Embryonic facial prominence (tissue), 1 donor: ENCODE results near the gene BOD1L2.

Source experiments
- DNase-seq: peaks from one replicate; pipeline ENCODE4 v3.0.0-alpha.2; 2016; ENCODE audit errors: extremely low spot score

The BOD1L2 gene

DNA sequence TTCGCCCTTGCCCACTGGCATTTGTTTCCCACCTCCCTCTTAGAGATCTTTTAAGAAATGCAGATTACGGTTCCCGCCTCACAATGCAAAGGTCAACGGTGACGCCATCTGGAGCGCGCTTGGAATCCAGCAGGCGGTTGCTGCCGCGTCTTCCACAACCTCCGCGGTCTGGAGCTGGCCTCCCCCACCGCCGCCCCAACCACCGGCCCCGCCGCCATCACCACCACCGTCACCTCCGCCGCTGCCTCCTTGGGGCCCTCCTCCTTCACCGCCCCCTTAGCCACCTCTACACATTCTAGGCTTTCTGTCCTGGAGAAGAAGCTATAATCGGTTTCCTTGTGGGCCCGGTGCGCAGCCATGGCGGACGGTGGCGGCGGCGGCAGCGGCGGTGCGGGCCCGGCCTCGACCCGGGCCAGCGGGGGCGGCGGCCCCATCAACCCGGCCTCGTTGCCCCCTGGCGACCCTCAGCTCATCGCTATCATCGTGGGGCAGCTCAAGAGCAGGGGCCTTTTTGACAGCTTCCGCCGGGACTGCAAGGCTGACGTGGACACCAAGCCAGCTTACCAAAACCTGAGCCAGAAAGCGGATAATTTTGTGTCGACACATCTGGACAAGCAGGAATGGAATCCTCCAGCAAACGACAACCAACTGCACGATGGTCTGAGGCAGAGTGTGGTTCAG is at the start of gene BOD1L2:
TSS of gene BOD1L2 (plus strand) at position 132 of the 681 bp plus-strand sequence. CDS start at position 358, 226 bp downstream.
- DNase-seq, result no peak

DNA sequence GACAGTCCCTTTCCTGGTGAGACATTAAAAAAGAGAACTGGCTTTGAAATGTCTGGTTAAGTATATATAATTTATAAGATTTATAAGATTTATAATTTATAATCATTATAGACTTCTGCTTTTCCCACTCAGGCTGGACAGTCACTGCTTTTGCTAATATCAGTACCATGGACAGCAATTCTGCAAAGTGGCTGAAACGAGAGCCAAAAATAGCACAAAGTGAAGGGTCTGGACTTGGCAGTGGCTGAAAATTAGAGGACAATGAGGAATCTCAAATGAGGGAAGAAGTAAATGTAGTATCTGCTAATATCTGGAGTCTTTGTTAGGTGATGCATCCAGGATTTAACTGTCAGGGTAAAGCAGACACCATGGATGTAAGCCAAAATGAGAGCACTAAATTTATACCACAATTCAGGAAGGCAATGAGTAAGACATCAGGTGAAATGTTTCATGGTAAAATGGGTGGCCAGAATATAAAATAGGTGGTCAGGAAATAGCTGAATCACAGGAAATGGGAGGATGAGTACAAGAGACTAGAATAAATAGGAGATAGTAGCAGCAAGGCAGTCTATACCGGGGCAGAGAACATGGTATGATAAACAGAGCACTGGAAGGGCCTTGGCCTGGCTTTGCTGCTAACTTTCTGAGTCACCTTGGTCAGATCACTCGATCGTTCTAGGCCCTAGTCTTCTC is 39.6 kb upstream of the BOD1L2 start:
- peak; percentile 45 for DNase-seq

DNA sequence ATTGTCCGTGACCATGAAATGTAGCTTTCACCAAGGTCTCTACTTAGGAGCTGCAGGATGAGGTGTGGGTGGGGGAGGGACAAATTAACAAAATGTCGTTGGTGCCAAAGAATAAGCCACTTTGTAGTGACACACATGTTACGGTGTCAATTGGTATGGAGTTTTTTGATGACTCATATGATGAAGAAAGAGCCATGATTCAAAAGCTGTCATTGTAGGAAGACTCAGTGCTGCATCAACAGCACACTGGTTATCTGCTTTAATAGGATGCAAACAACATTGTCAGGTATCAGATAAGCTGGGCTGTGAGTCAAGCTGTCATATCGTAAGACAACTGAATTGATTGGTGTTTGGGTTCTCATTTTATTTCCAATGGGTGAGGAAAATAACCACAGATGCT is 36.6 kb upstream of the BOD1L2 start:
- no peak for DNase-seq

DNA sequence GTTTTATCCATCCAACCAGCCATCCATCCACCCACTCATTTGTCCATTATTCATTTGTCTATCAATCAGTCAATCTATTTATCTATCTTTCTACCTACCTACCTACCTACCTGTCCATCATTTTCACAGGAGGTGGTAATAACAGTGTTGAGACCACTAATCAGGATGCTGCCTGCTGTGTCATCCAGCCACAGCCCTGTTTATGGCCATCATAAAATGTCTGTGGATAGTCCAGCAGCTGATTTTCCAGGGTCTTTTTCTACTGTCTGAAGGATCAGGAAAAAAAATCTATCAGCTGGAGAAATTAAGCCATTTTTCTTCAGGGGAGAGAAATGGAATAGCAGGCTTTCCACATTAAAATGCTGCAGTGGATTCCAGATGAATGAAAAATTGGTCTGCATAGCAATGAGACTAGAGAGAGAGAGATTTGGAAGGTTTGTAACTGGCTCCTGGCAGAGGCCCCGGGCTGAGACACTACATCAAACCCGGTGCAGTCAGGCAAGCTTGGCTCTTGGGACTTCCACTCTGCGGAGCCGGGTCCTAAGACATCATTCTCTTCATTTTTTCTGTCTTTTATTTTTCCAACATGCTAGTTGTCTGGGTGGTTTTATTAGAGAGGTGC is 33.0 kb upstream of the BOD1L2 start:
- no peak for DNase-seq

DNA sequence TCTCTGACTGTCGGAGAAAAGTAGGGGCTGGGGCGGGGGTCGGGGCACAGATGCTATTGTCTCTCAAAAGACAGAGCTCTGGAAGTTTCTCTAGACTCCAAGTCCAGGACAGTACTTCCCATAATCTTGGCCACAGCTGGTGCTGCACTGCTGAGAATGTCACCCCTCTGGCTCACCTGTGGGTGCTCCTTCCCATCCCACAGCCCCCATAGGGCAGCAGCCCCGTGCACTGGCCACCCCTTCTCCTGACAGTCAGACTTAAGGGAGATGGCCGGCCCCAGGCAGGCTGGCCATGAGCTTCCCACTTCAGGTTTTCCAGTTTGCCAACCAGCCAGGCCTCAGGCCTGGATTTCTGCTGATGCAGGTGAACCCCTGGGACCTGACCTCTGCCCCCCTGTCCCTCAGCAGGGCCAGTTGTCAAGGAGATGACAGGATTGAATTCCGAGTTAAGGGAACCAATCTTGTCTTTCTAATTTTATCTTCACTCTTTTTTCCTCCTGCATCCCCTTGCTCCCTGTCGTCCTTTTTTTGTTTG is 30.2 kb upstream of the BOD1L2 start:
- DNase-seq, result no peak

DNA sequence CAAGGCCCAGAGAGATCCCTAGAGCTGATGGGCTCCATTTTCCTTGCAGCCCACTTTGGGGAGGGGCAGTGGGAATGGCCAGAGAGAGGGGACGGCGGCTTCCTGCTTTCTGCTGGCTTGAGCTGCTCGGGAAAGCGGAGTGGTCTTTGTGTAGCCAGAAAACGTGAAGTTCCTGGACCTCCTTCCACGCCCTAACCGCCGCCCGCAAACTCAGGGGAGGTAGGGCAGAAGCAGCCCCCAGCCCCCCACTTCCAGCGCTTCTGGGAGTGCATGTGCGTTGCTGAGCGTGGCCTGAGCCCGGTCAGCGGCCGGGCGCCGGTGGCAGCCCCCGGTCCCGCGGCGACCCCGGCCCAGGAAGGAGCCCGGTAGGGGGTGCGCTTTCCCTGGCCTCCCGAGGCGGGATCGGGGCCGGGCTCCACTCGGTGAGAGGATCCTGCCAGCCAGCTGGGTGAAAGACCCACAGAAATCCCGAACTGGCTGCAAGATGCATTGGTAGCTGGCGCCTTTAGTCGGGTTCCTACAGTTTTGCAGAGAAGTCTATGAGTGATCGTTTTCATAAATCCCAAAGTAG is 25.3 kb upstream of the BOD1L2 start:
- DNase-seq, result no peak

DNA sequence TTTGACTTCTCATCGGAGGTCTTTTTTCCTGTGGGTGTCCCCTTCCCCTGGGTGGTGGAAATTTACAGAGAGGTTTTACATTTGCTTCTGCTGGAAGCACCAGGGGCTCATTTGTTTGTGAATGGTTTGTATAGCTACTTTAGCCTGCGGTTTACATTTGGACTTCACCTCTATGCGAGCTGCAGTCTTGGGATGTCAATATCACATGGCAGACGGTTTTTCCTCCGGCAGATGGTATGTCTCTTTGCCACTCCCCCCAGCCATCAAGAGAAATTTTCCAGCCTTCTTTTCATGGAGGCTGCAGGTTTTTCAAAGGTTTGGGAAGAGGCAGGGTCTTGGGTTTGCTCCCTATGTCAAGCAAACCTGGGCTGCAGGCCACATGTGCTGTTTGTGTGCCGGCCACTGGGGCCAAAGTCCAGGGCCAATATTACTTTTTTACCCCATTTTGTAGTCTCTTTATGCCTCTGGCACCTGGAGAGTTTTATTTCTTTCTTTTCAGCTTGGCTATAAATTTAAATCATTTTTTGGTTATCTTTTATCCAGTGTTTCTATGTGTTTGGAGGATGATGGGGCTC is 23.9 kb upstream of the BOD1L2 start:
- no peak for DNase-seq

DNA sequence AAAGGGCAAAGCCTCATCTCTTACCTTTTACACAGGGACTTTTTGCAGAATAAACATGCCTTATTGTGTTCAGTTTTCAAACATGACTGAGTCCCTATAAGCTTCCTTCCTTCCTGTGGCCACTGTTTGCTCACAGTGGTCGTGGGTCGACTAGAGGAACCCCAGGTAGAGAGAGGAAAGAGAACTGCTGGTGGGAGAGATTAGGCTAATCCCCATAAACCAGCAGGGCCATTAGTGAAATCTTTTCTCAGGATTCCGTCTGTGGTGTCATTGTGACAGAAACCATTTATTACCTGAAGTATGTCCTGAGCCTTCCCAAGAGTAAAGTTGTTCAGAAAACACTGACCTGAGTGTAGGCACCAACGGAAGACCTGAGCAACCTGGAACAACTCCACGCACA is 21.3 kb upstream of the BOD1L2 start:
- DNase-seq, result no peak

DNA sequence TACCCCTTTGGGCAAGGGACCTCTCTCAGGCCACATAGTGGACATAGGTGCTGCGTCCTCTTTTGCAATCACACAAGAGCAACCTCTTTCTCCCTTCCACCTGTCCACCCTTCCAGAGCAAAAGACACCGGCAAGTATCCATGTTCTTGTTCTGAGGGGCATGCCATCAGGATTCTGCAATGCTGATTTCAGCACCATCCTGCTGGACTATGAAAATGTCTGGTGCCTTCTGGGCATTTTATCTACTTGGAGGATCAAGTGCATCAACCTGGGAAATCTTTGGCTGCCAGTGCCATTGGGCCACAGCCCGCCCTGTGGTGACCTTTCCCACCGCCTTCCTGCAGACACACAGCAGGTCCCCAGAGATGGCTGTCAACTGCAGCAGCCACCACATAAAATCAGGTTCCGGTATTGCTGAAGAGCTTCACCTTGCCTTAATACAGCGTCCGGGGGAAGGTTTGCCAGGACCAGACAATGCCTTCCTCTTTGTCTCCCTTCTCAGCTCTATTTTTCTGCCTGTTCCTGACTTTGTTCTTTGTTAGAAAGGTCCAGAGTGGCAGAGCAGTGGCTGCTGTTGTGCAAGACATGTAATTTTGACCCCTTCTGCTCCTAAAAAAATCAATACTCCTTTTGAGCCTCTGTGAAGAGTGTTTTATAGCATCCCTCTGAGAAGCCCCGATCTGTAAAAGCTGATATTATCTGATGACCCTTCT is 18.5 kb upstream of the BOD1L2 start:
- DNase-seq, result no peak

DNA sequence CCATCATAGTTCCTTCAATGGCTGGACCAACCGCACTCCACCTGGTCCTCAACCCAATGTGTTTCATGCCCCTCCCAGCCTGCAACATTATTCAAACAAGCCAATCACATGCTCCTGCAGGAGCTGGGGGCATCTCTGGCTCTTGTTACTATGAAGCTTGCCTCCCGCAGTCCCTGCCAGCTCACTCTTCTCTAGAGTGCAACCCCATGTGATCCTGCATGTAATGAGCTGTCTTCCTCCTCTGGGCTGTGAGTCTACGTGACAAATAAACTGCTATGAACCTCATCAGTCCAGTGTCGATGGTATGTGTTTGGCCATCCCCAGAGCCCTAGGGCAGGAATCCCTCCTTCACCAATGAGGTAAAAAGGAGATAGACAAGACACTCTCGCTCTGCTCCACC is 15.8 kb upstream of the BOD1L2 start:
- DNase-seq, result no peak

DNA sequence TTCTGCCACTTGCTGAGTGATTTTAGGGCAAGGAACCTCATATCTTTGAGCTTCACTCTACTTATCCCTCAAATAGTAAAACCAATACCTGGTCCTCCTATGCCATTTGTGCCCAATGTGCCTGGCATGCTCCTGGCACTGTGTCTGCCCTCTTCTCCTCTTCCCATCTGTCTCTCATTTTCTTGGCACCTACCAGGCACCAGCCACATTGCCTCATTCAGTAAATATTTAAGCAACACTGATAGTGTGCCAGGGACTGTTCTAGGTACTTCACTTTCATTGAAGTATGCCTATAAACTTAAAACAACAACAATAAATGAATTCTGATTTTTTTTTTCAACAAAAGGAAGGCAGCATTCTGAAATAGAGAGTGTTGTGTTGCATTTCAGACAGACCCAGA is 15.1 kb upstream of the BOD1L2 start:
- no peak for DNase-seq

DNA sequence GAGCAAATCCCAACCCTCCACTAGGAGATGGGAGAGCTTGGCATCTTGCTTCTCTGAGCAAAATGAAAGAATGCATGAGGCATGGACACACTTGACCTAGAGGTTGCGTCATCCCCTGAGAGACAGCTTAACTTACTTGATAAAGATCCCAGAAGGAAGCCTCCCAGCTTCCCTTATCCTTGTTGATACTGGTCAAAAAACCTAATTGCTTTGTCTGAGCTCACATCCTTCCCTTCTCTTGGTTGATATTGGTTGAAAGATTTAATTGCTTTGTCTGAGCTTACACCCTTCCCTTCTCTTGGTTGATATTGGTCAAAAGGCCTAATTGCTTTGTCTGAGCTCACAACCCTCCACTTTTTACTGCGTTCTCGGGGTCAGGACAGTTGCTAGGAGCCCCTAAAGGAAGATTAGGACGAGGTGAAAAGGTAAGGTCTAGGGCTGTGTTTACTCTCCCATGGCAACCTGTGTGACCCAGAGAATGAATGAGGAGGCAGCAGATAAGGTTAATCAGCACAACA is 12.2 kb upstream of the BOD1L2 start:
- DNase-seq, result no peak

DNA sequence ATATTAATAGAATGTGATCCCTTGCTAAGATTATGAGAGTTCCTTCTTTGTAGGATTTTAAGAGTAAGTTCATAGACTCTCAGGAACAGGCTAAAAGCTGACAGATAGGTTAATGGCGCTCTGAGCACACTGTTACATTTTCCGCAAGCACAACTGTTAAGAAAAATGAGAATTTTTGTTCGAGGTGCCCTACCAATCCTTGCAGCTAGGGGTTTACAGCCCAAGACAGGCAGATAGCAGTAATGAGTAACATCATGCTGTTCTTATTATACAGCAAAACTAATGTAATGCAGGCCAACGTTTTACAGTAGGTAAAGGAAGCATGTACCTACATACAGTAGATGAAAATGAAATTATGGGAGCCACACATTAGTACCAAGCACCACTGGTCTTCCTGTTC is 11.2 kb upstream of the BOD1L2 start:
- no peak for DNase-seq

DNA sequence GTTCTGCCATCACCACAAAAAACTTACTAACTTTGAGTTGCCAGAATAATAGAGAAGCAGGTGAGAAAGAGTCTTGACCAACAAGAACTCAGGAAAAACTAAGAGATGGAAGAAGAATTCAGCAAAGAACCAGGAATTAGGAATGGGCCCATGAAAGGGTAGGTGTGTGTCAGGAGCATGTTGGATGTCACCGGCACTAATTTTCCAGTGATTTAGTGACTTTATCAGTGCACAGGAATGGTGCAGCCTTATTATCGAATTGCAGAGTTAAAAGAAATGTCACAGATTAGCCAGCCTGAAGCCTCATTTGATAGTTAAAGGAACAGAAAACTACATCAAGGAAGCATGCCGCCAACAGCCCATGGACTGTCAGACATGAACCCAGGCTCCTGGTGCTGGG is 9.0 kb upstream of the BOD1L2 start:
- no peak for DNase-seq

DNA sequence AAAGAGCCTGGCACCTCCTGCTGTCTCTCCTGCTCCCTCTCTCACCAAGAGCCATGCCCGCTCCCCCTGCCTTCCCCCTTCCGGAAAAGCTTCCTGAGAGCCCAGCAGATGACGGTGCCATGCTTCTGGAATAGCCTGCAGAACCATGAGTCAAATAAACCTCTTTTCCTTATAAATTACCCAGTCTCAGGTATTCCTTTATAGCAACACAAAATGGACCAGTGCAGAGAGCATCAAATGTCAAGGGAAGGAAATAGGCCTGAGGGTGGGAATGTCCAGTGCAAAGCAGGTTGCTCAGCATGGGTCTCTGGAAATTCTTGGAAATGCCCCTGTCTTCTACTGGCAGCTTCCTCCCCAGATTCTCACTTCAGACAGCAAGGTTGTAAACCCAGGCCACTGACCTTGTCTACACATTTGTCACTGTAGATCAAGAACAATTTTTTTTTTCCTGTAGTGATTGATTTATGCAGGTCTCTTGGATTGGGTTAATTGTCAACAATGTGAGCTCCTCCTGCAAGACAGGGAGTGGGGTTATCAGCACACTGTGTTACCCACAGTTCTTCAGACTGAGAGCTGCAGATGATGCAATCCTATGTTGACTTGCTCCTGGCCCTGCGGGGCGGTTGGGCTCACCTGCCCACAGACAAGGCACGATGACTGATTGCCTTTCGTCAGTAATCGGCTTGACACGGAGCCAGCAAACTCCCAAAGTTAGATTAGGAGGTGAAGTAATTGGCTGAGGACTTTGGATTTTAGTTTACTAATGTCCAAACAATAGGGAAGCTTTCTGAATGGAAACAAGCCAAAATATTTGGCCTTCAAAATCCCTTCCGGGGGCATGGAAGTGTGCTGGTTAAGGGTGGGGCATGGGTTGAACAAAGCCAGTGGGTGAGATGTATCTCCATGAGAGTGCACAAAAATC is 5.4 kb upstream of the BOD1L2 start:
- no peak for DNase-seq

DNA sequence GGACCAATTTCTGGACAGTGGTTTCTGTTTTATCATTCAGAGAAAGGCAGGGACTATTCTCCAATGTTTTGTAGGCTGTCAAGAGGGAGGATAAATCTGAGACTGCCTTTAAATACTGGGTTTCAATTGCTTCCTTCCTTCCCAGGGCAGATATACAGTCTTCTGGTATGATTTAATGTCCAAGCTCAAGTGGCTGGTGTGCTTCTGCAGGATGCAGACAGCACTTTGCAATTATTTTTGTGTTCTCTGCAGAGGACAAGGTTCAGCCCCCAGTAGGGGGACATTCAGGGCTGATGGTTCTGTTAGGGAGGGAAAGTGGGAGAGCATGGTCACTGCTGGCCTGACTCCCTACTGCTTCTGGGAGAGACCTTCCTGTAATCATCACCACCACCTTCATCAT is 4.6 kb upstream of the BOD1L2 start:
- DNase-seq, result no peak

DNA sequence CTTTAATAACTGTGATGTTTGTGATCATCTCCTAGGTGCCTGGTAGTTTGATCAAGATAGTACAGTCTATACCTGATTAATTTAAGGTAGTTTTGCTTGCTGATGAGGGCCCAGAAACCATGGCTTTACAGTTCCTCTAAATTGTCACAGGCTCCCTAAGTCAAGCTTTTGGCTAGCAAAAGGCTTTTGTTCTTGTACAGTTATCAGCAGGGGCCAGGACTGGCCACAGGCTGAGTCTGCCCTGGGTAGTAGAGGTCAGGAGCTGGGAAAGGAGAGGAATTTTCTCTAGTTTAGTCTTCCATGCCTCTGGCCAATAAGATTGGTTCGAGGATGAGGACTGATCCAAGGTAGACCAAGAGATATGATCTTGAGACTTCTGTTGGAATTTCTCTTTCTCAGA is 3.6 kb upstream of the BOD1L2 start:
- DNase-seq, result no peak

DNA sequence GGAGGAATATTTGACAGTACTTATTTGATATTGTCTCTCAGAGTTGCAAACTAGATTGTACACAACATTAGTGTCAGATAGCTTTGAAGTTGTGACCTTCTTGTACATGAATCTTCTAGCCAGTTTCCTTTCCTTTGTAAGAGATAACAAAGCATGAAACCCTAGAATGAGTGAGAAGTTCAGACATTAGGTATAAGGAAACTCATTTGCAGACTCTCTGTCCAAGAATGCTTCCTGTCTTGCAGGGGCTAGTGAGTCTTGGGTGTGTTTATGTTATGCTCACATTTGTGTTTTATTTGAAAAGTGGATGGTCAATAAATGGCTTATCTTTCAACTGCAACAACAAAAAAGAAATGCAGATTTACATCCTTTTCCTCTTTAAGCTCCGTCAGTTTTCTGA is 1.4 kb downstream of the BOD1L2 start:
- no peak for DNase-seq

DNA sequence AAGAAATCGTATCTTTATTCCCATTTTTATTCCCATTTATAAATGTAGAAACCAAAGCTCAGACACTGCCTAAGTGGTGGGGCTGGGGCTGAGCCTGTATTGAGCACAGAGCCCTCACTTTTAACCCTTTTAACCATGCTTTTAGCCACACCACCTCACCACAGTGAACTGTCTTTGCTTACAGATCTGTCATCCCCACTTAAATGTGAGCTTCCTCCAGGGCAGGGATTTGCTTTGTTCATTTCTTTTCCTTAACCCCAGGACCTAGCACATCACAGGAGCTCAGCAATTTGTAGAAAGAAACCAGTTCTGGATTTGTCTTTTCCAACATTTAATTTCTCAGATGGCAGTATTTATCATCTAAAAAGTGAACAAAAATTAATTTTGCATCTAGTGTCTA is 2.2 kb downstream of the BOD1L2 start:
- no peak for DNase-seq

DNA sequence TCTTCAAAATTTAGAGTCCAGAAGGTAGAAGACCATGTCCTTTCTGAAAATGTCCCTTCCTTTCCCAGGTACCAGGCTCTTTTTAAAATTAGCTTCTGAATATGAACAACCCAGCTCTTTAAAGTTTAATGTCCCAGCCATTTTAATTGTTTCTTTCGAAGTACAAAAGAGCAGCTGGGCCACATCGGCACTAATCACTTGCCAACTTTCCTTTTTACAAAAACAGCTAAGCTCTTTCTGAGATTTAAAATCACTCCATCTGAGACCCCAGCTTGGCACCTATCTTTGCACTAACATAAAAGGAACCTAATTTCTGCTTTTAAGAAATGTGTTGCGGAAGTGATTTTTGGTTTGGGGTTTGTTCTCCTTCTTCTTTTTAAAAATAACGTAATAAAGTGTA is 2.6 kb downstream of the BOD1L2 start:
- no peak for DNase-seq
